ENCODE results near the gene SEMA3B.

DNA sequence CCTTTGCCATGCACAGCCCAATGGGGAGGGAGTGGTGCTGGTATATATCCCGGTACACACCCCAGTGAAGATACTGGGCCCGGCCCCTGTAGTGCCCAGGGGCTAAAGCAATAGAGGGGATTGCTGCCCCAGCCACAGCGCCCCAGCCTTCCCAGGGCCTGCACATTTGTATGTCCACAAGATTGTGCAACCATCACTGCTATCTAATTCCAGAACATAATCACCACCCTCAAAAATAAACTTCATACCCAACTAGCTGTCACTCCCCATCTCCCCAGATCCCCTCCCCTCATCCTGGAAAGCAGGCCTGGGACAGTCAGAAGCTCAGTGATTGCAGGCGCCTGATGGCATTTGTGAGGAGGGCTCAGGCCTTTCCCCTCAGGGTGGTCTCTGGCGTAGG is 19.5 kb upstream of the SEMA3B start:
- TF ChIP-seq, protein P1, sequence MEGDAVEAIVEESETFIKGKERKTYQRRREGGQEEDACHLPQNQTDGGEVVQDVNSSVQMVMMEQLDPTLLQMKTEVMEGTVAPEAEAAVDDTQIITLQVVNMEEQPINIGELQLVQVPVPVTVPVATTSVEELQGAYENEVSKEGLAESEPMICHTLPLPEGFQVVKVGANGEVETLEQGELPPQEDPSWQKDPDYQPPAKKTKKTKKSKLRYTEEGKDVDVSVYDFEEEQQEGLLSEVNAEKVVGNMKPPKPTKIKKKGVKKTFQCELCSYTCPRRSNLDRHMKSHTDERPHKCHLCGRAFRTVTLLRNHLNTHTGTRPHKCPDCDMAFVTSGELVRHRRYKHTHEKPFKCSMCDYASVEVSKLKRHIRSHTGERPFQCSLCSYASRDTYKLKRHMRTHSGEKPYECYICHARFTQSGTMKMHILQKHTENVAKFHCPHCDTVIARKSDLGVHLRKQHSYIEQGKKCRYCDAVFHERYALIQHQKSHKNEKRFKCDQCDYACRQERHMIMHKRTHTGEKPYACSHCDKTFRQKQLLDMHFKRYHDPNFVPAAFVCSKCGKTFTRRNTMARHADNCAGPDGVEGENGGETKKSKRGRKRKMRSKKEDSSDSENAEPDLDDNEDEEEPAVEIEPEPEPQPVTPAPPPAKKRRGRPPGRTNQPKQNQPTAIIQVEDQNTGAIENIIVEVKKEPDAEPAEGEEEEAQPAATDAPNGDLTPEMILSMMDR (conservative IDR thresholded peaks at IDR 0.05; ENCODE audit: low read depth, low read length), result no peak
- TF ChIP-seq EZH2 (IDR thresholded peaks at IDR 0.05; ENCODE audit: borderline replicate concordance, low read depth, low read length, poor library complexity, severe bottlenecking), result no peak
